Keratinocyte (primary cell): ENCODE results near the gene NATD1. TPM values are rescaled to one million over a fixed set of nuclear protein-coding genes. Genes with fewer than 3 reads are reported as not detected.

Experiments used
- DNase-seq: peaks from one replicate; pipeline ENCODE4 v3.0.0-alpha.2; 2011; ENCODE audit warnings: low read depth, missing footprints, low spot score
- FAIRE-seq: peaks from 2 replicates; lab custom pipeline; 2011; peaks lifted over from hg19 to GRCh38; lab: Jason Lieb, UNC
- H2AFZ ChIP-seq: 2 replicates; pipeline ENCODE4 v1.6.0; 2012; ENCODE audit warnings: low read length, control low read depth, inconsistent platforms; ENCODE audit not compliant: control insufficient read depth
- H3K27ac ChIP-seq: 2 replicates; pipeline ENCODE4 v1.5.1; 2011; ENCODE audit warnings: low read length; ENCODE audit not compliant: control insufficient read depth, insufficient read depth
- H3K27me3 ChIP-seq: 3 replicates; pipeline ENCODE4 v1.6.0; 2011; ENCODE audit warnings: low read length; ENCODE audit not compliant: control insufficient read depth, insufficient read depth; ENCODE audit errors: extremely low read depth
- H3K36me3 ChIP-seq, 2 experiments: 2 replicates in 1 of 2; 3 replicates in 1 of 2; pipeline ENCODE4 v1.5.1; 2011; ENCODE audit warnings: low read length in 2 of 2, mild to moderate bottlenecking in 1 of 2; ENCODE audit not compliant: control insufficient read depth in 2 of 2, insufficient read depth in 2 of 2; ENCODE audit errors: extremely low read depth in 1 of 2
- H3K4me1 ChIP-seq: 3 replicates; pipeline ENCODE4 v1.5.1; 2011; ENCODE audit warnings: low read length; ENCODE audit not compliant: control insufficient read depth, insufficient read depth; ENCODE audit errors: extremely low read depth
- H3K4me2 ChIP-seq: 3 replicates; pipeline ENCODE4 v1.6.0; 2011; ENCODE audit warnings: low read depth, low read length; ENCODE audit not compliant: control insufficient read depth, insufficient read depth; ENCODE audit errors: extremely low read depth
- H3K4me3 ChIP-seq, 3 experiments: fragments of 200-600 bp in 1 of 3; sonication (generic) in 1 of 3; 2 replicates in 2 of 3; 3 replicates in 1 of 3; pipeline ENCODE4 v1.5.1; 2011 to 2016; ENCODE audit warnings: low read length in 3 of 3, mild to moderate bottlenecking in 3 of 3, control low read depth in 2 of 3, inconsistent platforms in 1 of 3, low read depth in 1 of 3, mixed read lengths in 1 of 3, mixed run types in 1 of 3, moderate library complexity in 1 of 3; ENCODE audit not compliant: control insufficient read depth in 2 of 3, insufficient read depth in 2 of 3; ENCODE audit errors: extremely low read depth in 1 of 3
- H3K79me2 ChIP-seq: 2 replicates; pipeline ENCODE4 v1.6.0; 2012; ENCODE audit warnings: low read length; ENCODE audit not compliant: control insufficient read depth, insufficient read depth
- H3K9ac ChIP-seq: 3 replicates; pipeline ENCODE4 v1.6.0; 2011; ENCODE audit warnings: low read length; ENCODE audit not compliant: control insufficient read depth, insufficient read depth; ENCODE audit errors: extremely low read depth
- H3K9me1 ChIP-seq: 3 replicates; pipeline ENCODE4 v1.6.0; 2011; ENCODE audit warnings: low read length; ENCODE audit not compliant: control insufficient read depth, insufficient read depth; ENCODE audit errors: extremely low read depth
- H3K9me3 ChIP-seq: 2 replicates; pipeline ENCODE4 v1.5.1; 2012; ENCODE audit warnings: low read depth, low read length; ENCODE audit not compliant: control insufficient read depth
- H4K20me1 ChIP-seq: 3 replicates; pipeline ENCODE4 v1.6.0; 2011; ENCODE audit warnings: low read length; ENCODE audit not compliant: control insufficient read depth, insufficient read depth; ENCODE audit errors: extremely low read depth
- CTCF ChIP-seq, 3 experiments: IDR thresholded peaks in 1 of 3; conservative IDR thresholded peaks in 1 of 3; optimal IDR thresholded peaks in 1 of 3; 2 replicates in 2 of 3; 3 replicates in 1 of 3; pipeline versions ENCODE3 to v1.5.1; 2011; ENCODE audit warnings: low read length in 3 of 3, mild to moderate bottlenecking in 3 of 3, moderate library complexity in 2 of 3, control low read depth in 1 of 3, inconsistent platforms in 1 of 3; ENCODE audit not compliant: insufficient read depth in 2 of 3; ENCODE audit errors: extremely low read depth in 1 of 3
- EZH2 ChIP-seq: IDR thresholded peaks from one replicate; pipeline ENCODE4 v1.6.1; 2012; ENCODE audit warnings: inconsistent platforms, mild to moderate bottlenecking, low read length, moderate library complexity
- dilution Hi-C: fragments of 300-500 bp; cut with MboI; formaldehyde crosslinking; loops from one replicate; pipeline ENCODE4 v1.7.0; 2020; ENCODE audit warnings: low sequenced_read_pairs; ENCODE audit not compliant: extremely low pct_ligation_motif_present
- polyA plus RNA-seq, 5 experiments: library from polyadenylated mRNA; depleted of rRNA in 3 of 5; stranded (reverse) in 3 of 5; stranded (forward) in 1 of 5; unstranded in 1 of 5; fragments of >200 nt; gene quantifications; 1 replicate in 1 of 5; 2 replicates in 3 of 5; 3 replicates in 1 of 5; pipeline versions ENCODE4 v1.2.1 to v1.2.3, GENCODE V29; 2011 to 2012; ENCODE audit warnings: missing spikeins in 2 of 5, low read depth in 1 of 5, low replicate concordance in 1 of 5

Gene NATD1
- polyA plus RNA-seq, 1 donor (not counting 4 experiments of a cell fraction or from before 2014, with no cell fraction given), result 1.5 TPM

GRCh38 chr17:21215935-21216334, 37.3 kb downstream of the NATD1 start:
- Histone ChIP-seq H3K9me3 (no peaks in the 10 kb centered on the region), H3K4me3 (peak overlapping the region in 1 of 3 experiments; percentile 93), H3K79me2 (peaks cover 68% of the 10 kb centered on the region), H3K9ac (peak overlapping the region; percentile 10), H3K27ac (peak overlapping the region; percentile 85), H3K4me2 (peak overlapping the region; percentile 95), H3K4me1 (peaks cover 37% of the 10 kb centered on the region), H3K9me1 (no peaks in the 10 kb centered on the region), H3K27me3 (no peaks in the 10 kb centered on the region), H2AFZ (no peak overlapping the region), H4K20me1 (peaks cover 20% of the 10 kb centered on the region), H3K36me3 (peaks cover 0 to 8% of the 10 kb centered on the region in 2 experiments)
- no peak for FAIRE-seq
- TF ChIP-seq CTCF (optimal IDR thresholded peaks at IDR 0.05 in 1 of 3, IDR thresholded peaks at IDR 0.05 in 1 of 3, conservative IDR thresholded peaks at IDR 0.05 in 1 of 3; ENCODE audit: extremely low read depth in 1 of 3, insufficient read depth in 2 of 3, low read length in 3 of 3) (no peak), EZH2 (no peak)
- dilution Hi-C loops, result no loop called here
- DNase-seq, result no peak

DNA sequence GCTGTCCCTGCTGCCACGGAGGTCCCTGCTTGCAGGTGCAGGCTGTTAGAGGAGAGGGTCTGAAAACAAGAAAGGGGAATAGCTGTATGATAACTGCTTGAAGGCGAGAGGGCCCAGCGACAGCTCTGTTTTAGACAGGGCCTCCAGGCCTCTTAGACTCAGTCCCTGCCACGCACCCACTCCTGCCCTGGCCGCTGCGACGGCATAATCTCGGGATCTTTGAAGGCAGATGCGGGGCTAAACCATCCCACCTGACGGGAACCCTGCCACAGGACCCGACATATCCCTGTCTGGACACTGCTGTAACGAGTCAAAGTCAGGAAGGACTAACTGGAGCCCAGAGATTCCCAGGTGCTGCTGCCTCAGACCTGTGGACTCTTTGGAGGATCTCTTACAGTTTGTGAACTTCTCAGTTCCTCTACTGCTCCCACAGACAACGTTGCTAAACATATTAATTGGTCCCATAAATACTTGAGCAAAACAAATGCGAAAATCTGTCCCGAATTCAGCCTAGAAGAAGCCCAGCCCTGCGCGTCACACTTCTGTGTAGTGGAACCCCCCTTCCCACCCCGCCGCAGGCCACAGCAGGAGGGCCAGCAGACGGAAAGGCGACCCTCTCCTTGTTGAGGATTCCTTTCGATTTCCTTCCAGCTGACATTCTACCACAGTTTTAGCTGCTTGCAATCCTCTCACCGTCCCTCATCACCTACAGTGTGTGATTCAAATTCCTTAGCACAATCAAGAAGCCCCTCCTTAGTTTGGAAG, 38.3 kb downstream of the NATD1 start:
- Histone ChIP-seq H3K4me2 (peak overlapping the region; percentile 95), H3K79me2 (peaks cover 78% of the 10 kb centered on the region), H3K27me3 (no peaks in the 10 kb centered on the region), H3K9me3 (no peaks in the 10 kb centered on the region), H3K4me1 (peaks cover 47% of the 10 kb centered on the region), H2AFZ (peak overlapping the region; percentile 82), H3K27ac (peak overlapping the region; percentile 85), H4K20me1 (peaks cover 21% of the 10 kb centered on the region), H3K9me1 (no peaks in the 10 kb centered on the region), H3K4me3 (peak overlapping the region; percentile 93 to 94 (median 93)), H3K9ac (peak overlapping the region; percentile 84), H3K36me3 (peaks cover 0 to 15% of the 10 kb centered on the region in 2 experiments)
- TF ChIP-seq CTCF (optimal IDR thresholded peaks at IDR 0.05 in 1 of 3, IDR thresholded peaks at IDR 0.05 in 1 of 3, conservative IDR thresholded peaks at IDR 0.05 in 1 of 3; ENCODE audit: extremely low read depth in 1 of 3, insufficient read depth in 2 of 3, low read length in 3 of 3), result no peak
- TF ChIP-seq EZH2, result no peak
- dilution Hi-C loops, result no loop called here
- DNase-seq (no peak), FAIRE-seq (no peak)
